ENCODE data around the gene PAGE4.

PAGE4 gene

GRCh38 chrX:49829016-49829415, at the start of gene PAGE4:
TSS of gene PAGE4 (plus strand) at chrX:49829303. CDS start at chrX:49830429, 1,126 bp downstream.
- Mint-ChIP-seq H3K9me3 (no peaks in the 10 kb centered on the region), H3K27me3 (peaks cover 70% of the 10 kb centered on the region), H3K4me1 (ENCODE audit: low read depth) (no peaks in the 10 kb centered on the region), H3K4me3 (no peak within 1 kb of the TSS), H3K36me3 (ENCODE audit: low read depth) (no peaks in the 10 kb centered on the region), H3K27ac (no peak within 1 kb of the TSS)
- DNase-seq = no peak

- Mint-ChIP-seq H3K27ac (no peak overlapping the region), H3K27me3 (peaks cover 44% of the 10 kb centered on the region), H3K36me3 (ENCODE audit: low read depth) (no peaks in the 10 kb centered on the region), H3K9me3 (no peaks in the 10 kb centered on the region), H3K4me3 (no peak overlapping the region), H3K4me1 (ENCODE audit: low read depth) (no peaks in the 10 kb centered on the region)
- DNase-seq = no peak
These were observed 44.3 kb upstream of the PAGE4 start for GRCh38 chrX:49784747-49785280.

GRCh38 chrX:49792376-49792775, 36.7 kb upstream of the PAGE4 start:
- no peaks in the 10 kb centered on the region for H3K36me3 Mint-ChIP-seq (ENCODE audit: low read depth)
- H3K27me3 Mint-ChIP-seq = no peaks in the 10 kb centered on the region
- H3K9me3 Mint-ChIP-seq = no peaks in the 10 kb centered on the region
- H3K4me3 Mint-ChIP-seq = no peak overlapping the region
- H3K4me1 Mint-ChIP-seq (ENCODE audit: low read depth) = no peaks in the 10 kb centered on the region
- no peak overlapping the region for H3K27ac Mint-ChIP-seq
- DNase-seq = no peak

- H3K36me3 Mint-ChIP-seq (ENCODE audit: low read depth) = no peaks in the 10 kb centered on the region
- no peak for DNase-seq
- H3K4me1 Mint-ChIP-seq (ENCODE audit: low read depth) = no peaks in the 10 kb centered on the region
- H3K9me3 Mint-ChIP-seq = no peaks in the 10 kb centered on the region
- no peak overlapping the region for H3K27ac Mint-ChIP-seq
- H3K27me3 Mint-ChIP-seq = no peaks in the 10 kb centered on the region
- no peak overlapping the region for H3K4me3 Mint-ChIP-seq
These were observed 35.4 kb upstream of the PAGE4 start for GRCh38 chrX:49793686-49794085.

GRCh38 chrX:49799828-49800227, 29.3 kb upstream of the PAGE4 start:
- Mint-ChIP-seq H3K36me3 (ENCODE audit: low read depth) (no peaks in the 10 kb centered on the region), H3K27ac (no peak overlapping the region), H3K4me3 (no peak overlapping the region), H3K27me3 (peaks cover 21% of the 10 kb centered on the region), H3K9me3 (no peaks in the 10 kb centered on the region), H3K4me1 (ENCODE audit: low read depth) (no peaks in the 10 kb centered on the region)
- DNase-seq = no peak

GRCh38 chrX:49809891-49810632, 19.0 kb upstream of the PAGE4 start:
- Mint-ChIP-seq H3K27ac (no peak overlapping the region), H3K27me3 (peaks cover 33% of the 10 kb centered on the region)
- no peak for DNase-seq

GRCh38 chrX:49812177-49812576, 16.9 kb upstream of the PAGE4 start:
- H3K27me3 Mint-ChIP-seq = peaks cover 41% of the 10 kb centered on the region
- H3K36me3 Mint-ChIP-seq (ENCODE audit: low read depth) = no peaks in the 10 kb centered on the region
- H3K4me1 Mint-ChIP-seq (ENCODE audit: low read depth) = no peaks in the 10 kb centered on the region

More at GRCh38 chrX:49809891-49810632, 19.0 kb upstream of the PAGE4 start:
- H3K4me3 Mint-ChIP-seq = no peak overlapping the region
- H3K36me3 Mint-ChIP-seq (ENCODE audit: low read depth) = no peaks in the 10 kb centered on the region
- H3K4me1 Mint-ChIP-seq (ENCODE audit: low read depth) = no peaks in the 10 kb centered on the region
- peaks cover 5% of the 10 kb centered on the region for H3K9me3 Mint-ChIP-seq

GRCh38 chrX:49816435-49816834, 12.7 kb upstream of the PAGE4 start:
- Mint-ChIP-seq H3K4me3 (no peak overlapping the region), H3K27ac (no peak overlapping the region), H3K36me3 (ENCODE audit: low read depth) (no peaks in the 10 kb centered on the region), H3K9me3 (no peaks in the 10 kb centered on the region), H3K27me3 (peaks cover 44% of the 10 kb centered on the region), H3K4me1 (ENCODE audit: low read depth) (no peaks in the 10 kb centered on the region)
- no peak for DNase-seq

More at GRCh38 chrX:49812177-49812576, 16.9 kb upstream of the PAGE4 start:
- Mint-ChIP-seq H3K9me3 (peaks cover 5% of the 10 kb centered on the region), H3K4me3 (no peak overlapping the region), H3K27ac (no peak overlapping the region)
- no peak for DNase-seq

GRCh38 chrX:49838374-49838773, 9.3 kb downstream of the PAGE4 start:
- H3K27ac Mint-ChIP-seq = no peak overlapping the region
- peaks cover 58% of the 10 kb centered on the region for H3K27me3 Mint-ChIP-seq
- H3K4me1 Mint-ChIP-seq (ENCODE audit: low read depth) = peaks cover 5% of the 10 kb centered on the region
- DNase-seq = no peak
- no peaks in the 10 kb centered on the region for H3K36me3 Mint-ChIP-seq (ENCODE audit: low read depth)
- no peak overlapping the region for H3K4me3 Mint-ChIP-seq
- no peaks in the 10 kb centered on the region for H3K9me3 Mint-ChIP-seq

- Mint-ChIP-seq H3K27me3 (peaks cover 67% of the 10 kb centered on the region), H3K27ac (no peak overlapping the region), H3K9me3 (no peaks in the 10 kb centered on the region)
These were observed 11.6 kb downstream of the PAGE4 start for GRCh38 chrX:49840679-49841078.

GRCh38 chrX:49842621-49843020, 13.5 kb downstream of the PAGE4 start:
- DNase-seq = no peak
- Mint-ChIP-seq H3K27ac (no peak overlapping the region), H3K27me3 (peaks cover 66% of the 10 kb centered on the region), H3K4me3 (no peak overlapping the region), H3K36me3 (ENCODE audit: low read depth) (no peaks in the 10 kb centered on the region), H3K4me1 (ENCODE audit: low read depth) (peaks cover 5% of the 10 kb centered on the region), H3K9me3 (no peaks in the 10 kb centered on the region)

More at GRCh38 chrX:49840679-49841078, 11.6 kb downstream of the PAGE4 start:
- H3K4me1 Mint-ChIP-seq (ENCODE audit: low read depth) = peaks cover 5% of the 10 kb centered on the region
- H3K36me3 Mint-ChIP-seq (ENCODE audit: low read depth) = no peaks in the 10 kb centered on the region
- DNase-seq = peak; percentile 45
- no peak overlapping the region for H3K4me3 Mint-ChIP-seq

GRCh38 chrX:49844611-49845010, 15.5 kb downstream of the PAGE4 start:
- no peak overlapping the region for H3K4me3 Mint-ChIP-seq
- no peaks in the 10 kb centered on the region for H3K36me3 Mint-ChIP-seq (ENCODE audit: low read depth)
- no peak overlapping the region for H3K27ac Mint-ChIP-seq
- H3K27me3 Mint-ChIP-seq = peaks cover 71% of the 10 kb centered on the region
- no peak for DNase-seq
- H3K4me1 Mint-ChIP-seq (ENCODE audit: low read depth) = peaks cover 5% of the 10 kb centered on the region
- no peaks in the 10 kb centered on the region for H3K9me3 Mint-ChIP-seq

- Mint-ChIP-seq H3K4me1 (ENCODE audit: low read depth) (peaks cover 2% of the 10 kb centered on the region), H3K4me3 (no peak overlapping the region), H3K9me3 (no peaks in the 10 kb centered on the region), H3K27ac (no peak overlapping the region), H3K27me3 (peaks cover 67% of the 10 kb centered on the region), H3K36me3 (ENCODE audit: low read depth) (no peaks in the 10 kb centered on the region)
- no peak for DNase-seq
These were observed 16.7 kb downstream of the PAGE4 start for GRCh38 chrX:49845701-49846403.

- DNase-seq = no peak
- peaks cover 63% of the 10 kb centered on the region for H3K27me3 Mint-ChIP-seq
- H3K9me3 Mint-ChIP-seq = no peaks in the 10 kb centered on the region
- no peaks in the 10 kb centered on the region for H3K4me1 Mint-ChIP-seq (ENCODE audit: low read depth)
- no peaks in the 10 kb centered on the region for H3K36me3 Mint-ChIP-seq (ENCODE audit: low read depth)
- H3K27ac Mint-ChIP-seq = no peak overlapping the region
- no peak overlapping the region for H3K4me3 Mint-ChIP-seq
These were observed 17.4 kb downstream of the PAGE4 start for GRCh38 chrX:49846522-49846921.

- Mint-ChIP-seq H3K27me3 (peaks cover 70% of the 10 kb centered on the region), H3K27ac (no peak overlapping the region), H3K4me3 (no peak overlapping the region), H3K36me3 (ENCODE audit: low read depth) (no peaks in the 10 kb centered on the region), H3K4me1 (ENCODE audit: low read depth) (no peaks in the 10 kb centered on the region), H3K9me3 (no peaks in the 10 kb centered on the region)
- DNase-seq = no peak
These were observed 19.2 kb downstream of the PAGE4 start for GRCh38 chrX:49848275-49848674.
